Measurements from ENCODE around the gene ITPK1.
A peak's percentile ranks its signal among the peaks of the same experiment; 100 is the strongest.

Gene ITPK1

DNA sequence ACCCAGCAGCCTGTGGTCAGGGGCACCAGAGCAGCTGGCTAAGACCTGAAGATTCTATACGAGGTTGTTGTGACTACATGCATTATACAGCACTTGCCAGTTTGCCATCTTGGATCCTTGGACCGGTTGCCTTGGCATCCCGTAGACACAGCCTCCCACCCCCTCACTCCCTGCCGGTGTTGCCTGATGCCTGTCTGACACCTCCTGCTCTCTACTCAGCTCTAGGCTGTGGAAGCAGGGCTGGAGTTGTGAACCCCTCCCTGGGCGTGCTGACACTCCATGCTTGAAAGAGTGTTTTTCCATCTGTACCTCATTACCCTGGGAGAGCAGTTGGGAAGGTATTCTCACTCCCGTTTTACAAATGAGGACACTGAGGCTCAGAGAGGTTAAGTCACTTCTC is 190.3 kb downstream of the ITPK1 start:
- TF ChIP-seq, protein P1, sequence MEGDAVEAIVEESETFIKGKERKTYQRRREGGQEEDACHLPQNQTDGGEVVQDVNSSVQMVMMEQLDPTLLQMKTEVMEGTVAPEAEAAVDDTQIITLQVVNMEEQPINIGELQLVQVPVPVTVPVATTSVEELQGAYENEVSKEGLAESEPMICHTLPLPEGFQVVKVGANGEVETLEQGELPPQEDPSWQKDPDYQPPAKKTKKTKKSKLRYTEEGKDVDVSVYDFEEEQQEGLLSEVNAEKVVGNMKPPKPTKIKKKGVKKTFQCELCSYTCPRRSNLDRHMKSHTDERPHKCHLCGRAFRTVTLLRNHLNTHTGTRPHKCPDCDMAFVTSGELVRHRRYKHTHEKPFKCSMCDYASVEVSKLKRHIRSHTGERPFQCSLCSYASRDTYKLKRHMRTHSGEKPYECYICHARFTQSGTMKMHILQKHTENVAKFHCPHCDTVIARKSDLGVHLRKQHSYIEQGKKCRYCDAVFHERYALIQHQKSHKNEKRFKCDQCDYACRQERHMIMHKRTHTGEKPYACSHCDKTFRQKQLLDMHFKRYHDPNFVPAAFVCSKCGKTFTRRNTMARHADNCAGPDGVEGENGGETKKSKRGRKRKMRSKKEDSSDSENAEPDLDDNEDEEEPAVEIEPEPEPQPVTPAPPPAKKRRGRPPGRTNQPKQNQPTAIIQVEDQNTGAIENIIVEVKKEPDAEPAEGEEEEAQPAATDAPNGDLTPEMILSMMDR (IDR thresholded peaks at IDR 0.05; ENCODE audit: low read length, missing control alignments): no peak
- no peak overlapping the region for H3K4me3 ChIP-seq (replicated peaks; ENCODE audit: low read depth, low read length)
- DNase-seq (ENCODE audit: low read depth): no peak

DNA sequence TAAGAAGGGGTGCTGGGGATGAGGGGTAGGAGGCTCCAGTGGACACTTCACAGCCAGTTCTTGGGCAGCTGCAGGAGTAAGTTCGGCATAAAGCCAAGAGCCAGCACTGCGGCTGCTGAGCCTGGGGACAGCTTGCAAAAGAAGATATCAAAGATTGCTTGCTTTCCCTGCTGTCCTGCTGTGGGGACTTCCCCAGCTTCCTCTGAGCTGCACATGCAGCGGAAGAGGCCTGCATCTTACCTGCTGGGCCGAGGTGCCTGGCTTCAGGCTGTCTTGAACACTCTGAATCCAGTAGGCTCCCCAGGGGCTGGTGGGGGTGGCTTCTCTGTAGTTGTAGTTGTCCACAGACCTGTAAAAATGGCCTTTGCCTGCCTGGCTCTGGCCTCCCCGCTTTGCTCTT is 191.5 kb downstream of the ITPK1 start:
- H3K4me3 ChIP-seq (replicated peaks; ENCODE audit: low read depth, low read length): no peak overlapping the region
- TF ChIP-seq, protein P1 (IDR thresholded peaks at IDR 0.05; ENCODE audit: low read length, missing control alignments): no peak
- no peak for DNase-seq (ENCODE audit: low read depth)

DNA sequence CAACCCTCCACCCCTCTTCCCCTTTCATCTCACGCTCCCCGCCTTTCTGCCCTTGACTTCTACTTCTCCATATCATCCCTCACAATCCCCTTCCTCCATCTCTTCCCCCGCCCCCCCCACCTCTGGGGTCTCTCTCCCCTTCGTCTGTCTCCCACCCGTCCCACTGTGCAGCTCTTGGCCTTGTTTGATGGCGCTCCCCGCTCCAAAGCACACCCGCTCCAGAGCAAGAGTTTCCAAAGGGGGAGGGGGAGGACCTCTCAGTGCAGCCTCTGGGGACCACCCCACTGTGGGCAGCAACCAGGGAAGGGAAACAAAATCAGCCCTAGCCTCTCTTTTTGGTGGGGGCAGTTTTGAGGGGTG is 192.0 kb downstream of the ITPK1 start:
- TF ChIP-seq, protein P1 (IDR thresholded peaks at IDR 0.05; ENCODE audit: low read length, missing control alignments): no peak
- DNase-seq (ENCODE audit: low read depth): no peak

DNA sequence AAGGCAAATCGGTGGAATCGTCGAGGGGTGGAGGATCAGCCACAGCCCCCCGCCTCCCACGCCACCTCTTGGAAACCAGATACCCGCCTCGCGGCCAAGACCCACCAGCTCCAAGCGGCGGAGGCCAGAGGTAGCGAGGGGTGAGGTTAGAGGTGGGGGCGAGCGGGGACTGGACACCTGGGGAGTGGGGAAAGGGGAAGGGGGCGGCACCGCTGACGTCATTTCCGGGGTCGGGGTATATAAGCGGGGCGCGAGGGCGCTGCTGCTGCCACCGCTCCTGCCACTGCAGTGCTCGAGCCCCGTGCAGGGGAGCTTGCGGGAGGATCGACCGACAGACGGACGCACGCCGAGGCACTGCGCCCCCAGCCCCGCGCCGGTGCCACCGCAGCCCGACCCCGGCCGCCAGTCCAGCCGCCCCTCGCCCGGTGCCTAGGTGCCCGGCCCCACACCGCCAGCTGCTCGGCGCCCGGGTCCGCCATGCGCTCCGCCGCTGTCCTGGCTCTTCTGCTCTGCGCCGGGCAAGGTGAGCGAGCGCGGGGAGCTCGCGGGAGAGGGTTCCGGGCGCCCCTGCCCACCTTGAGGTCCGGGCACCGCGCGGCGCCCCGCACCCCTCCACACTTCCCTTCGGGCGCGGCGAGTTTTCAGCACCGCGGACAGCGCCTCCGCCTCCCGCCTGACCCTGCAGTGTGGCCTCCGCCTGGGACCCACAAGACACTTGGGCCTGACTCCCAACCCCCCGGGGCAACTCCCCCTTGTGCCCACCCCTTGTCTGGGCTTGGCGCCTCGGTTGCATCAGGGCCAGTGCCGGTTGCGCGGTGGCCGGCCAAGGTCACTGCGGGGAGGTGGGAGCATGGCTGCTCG is 192.6 kb downstream of the ITPK1 start, which contains the start of gene CHGA:
Gene CHGA (plus strand): TSS at position 268 of the 861 bp plus-strand sequence. CDS start 210 bp downstream, at position 478.
- peak; percentile 52 for DNase-seq (ENCODE audit: low read depth)
- no peak within 1 kb of the TSS for H3K4me3 ChIP-seq (replicated peaks; ENCODE audit: low read depth, low read length)
- TF ChIP-seq, protein P1 (IDR thresholded peaks at IDR 0.05; ENCODE audit: low read length, missing control alignments): no peak

More for the DNA sequence above, 192.0 kb downstream of the ITPK1 start:
- no peak overlapping the region for H3K4me3 ChIP-seq (replicated peaks; ENCODE audit: low read depth, low read length)

DNA sequence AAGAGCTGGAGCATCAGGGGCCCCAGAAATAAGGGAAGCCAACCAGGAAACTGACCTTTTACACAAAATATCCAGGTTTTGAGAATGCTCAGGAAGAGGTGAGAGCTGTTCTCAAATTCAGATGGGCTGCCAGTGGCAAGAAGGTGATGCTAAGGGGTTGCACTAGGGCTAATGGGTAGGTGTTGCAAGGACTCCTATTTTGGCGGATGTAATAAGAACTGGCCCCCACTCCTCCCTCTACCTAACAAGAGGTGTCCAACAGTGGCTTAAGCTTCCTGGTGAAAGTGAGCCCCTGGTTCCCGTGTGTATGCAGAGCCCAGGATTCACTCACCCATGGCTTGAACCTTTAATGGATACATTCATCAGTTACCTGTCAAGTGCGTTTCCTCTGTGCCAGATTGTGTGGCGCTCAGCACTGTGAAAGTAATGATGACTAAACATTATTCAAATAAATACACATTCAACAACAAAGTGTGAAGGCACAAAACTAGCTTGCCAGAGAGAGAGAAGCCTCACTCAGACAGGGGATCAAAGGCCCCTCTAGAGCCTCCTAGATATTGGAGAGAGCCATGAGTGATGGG is 193.5 kb downstream of the ITPK1 start:
- no peak for DNase-seq (ENCODE audit: low read depth)
- TF ChIP-seq, protein P1 (IDR thresholded peaks at IDR 0.05; ENCODE audit: low read length, missing control alignments): no peak
- H3K4me3 ChIP-seq (replicated peaks; ENCODE audit: low read depth, low read length): no peak overlapping the region

DNA sequence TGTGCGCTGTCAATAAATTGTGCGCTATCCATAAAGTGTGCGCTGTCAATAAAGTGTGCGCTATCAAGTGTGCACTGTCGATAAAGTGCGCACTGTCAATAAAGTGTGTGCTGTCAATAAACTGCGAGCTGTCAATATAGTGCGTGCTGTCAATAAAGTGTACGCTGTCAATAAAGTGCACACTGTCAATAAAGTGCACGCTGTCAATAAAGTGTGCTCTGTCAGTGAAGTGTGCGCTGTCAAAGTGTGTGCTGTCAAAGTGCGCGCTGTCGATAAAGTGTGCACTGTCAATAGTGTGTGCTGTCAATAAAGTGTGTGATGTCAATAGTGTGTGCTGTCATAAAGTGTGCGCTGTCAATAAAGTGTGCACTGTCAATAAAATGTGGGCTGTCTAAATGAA is 195.7 kb downstream of the ITPK1 start:
- no peak overlapping the region for H3K4me3 ChIP-seq (replicated peaks; ENCODE audit: low read depth, low read length)
- TF ChIP-seq, protein P1 (IDR thresholded peaks at IDR 0.05; ENCODE audit: low read length, missing control alignments): no peak
- DNase-seq (ENCODE audit: low read depth): no peak

All from fibroblast of pulmonary artery (primary cell).